ENCODE data around the gene SQOR.

GRCh38 chr15:45667002-45667401 is 32.2 kb downstream of the SQOR start:
- TF ChIP-seq REST (IDR thresholded peaks at IDR 0.05; ENCODE audit: insufficient read depth in 1 of 2, low read depth in 2 of 2, low read length in 2 of 2) (no peak), SIN3A (IDR thresholded peaks at IDR 0.05; ENCODE audit: borderline replicate concordance, insufficient read depth, low read length) (no peak)

Measured in PFSK-1 (cell line).